Frontal cortex (tissue), 4 donors: ENCODE measurements around the gene SMTNL2. TPM values are rescaled to one million over a fixed set of nuclear protein-coding genes. Genes with fewer than 3 reads are reported as not detected.
"Not testable (repeated sequence)": the region's sequence is repeated elsewhere in the genome, so short reads cannot be mapped to it uniquely, and the experiment has no call there.

ENCODE experiments used
- DNase-seq, 2 donors: peaks; one replicate each; pipeline ENCODE4 v3.0.0; 2012; ENCODE audit warnings: low spot score in 2 of 2
- FAIRE-seq: peaks from 2 replicates; lab custom pipeline; 2012; peaks lifted over from hg19 to GRCh38; lab: Jason Lieb, UNC
- total RNA-seq: library from RNA; depleted of rRNA; stranded (reverse); fragments of >200 nt; gene quantifications from one replicate; pipeline ENCODE4 v1.2.3, GENCODE V29; 2014
- donor health status: control.
- donor health status: control.
- donor health status: control.

Gene SMTNL2
- total RNA-seq, 1 donor from 2014 or later: 4.1 TPM

DNA sequence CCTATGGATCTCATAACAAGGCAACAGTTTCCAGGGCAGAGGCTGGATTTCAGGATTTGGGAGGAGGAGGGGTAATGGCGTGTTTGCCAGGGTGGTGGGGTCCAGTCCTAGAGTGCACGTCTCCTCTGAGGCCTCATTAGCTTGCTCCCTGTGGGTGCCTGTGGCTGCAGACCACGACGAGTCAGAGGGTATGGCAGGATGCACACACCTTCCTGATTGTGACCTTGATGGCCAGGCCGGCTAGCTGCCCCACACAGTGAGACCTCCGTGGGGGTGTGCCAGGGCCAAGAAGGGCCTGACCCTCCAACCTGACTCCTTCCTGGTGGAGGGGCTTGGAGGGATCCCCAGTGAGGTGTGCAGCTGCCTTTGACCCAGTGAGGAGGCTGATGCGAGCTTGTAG, 4.0 kb upstream of the SMTNL2 start:
- FAIRE-seq (no peak), DNase-seq (no peak)

DNA sequence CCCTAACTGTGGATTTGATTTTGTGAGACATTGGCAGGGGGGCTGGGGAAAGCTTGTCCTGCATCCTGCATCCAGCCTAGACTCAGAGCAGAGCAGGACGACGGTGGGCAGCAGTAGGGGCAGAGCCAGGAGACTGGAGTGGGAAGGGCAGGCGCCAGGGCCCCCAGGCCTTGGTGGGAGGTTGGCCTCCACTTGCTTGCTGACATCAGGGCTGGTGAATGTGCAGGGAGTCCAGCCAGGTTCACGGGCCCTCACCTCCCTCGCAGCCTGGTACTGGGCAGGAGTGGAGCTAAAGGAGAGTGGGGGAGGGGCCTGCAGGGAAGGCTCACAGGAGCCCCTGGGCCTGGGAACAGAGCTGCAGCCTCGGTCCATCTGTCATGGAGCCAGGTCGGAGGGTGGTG, 2.2 kb upstream of the SMTNL2 start:
- no peak for FAIRE-seq
- no peak for DNase-seq

DNA sequence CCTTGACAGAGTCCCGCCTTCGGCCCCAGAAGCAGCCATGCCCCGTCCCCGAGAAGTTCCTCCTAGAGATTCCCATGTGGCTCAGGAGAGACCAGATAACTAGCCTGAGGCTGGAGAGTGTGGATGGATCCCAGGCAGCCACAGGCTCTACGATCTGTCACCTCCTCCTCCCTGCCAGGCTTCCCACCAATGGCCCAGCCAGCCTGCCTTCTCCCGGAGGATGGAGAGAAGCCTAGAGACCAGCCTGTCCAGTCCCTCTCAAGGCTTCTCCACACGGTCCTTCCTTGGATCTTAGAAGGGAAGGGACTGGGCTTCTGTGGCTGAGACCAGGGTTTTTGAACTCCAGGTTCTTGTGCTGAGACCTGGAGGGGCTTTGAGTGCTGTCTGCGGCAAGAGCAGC, 1.6 kb upstream of the SMTNL2 start:
- no peak for FAIRE-seq
- no peak for DNase-seq

DNA sequence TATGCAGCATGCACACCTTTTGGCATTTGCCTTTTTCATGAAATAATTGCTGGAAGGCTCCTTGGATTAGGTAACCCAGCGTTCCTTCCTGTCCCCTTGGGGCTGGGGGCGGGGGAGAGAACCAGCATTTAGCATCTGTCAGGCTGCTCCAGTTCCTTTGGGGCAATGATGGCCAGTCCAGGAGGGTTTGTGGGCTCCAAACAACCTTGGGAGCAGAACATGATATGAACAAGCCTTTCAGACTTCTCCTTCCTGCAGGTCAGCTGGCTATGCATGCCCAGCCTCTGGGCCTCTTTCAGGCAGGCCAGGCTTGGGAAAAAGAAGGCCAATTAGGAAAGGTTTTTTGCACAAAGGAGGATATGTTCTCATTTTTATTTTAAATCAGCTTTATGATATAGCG, 1.1 kb upstream of the SMTNL2 start:
- no peak for FAIRE-seq
- DNase-seq: no peak

DNA sequence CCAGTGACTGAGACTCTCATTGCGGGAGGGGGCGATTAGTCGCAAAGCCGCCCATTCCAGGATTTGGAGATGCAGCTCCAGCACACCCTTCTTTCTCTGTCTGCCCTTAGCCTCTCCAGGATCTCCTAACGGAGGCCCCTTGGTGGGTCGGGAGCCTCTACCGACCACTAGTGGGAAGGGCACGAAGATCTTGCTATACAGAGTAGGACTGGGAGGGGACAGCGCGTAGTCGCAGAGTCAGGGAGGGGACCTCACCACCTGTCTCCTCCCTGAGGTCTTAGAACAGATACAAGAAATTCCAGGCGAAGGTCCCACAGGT, 588 bp upstream of the SMTNL2 start:
- peak in 1 of 2 donors; percentile 51 for DNase-seq
- no peak for FAIRE-seq

DNA sequence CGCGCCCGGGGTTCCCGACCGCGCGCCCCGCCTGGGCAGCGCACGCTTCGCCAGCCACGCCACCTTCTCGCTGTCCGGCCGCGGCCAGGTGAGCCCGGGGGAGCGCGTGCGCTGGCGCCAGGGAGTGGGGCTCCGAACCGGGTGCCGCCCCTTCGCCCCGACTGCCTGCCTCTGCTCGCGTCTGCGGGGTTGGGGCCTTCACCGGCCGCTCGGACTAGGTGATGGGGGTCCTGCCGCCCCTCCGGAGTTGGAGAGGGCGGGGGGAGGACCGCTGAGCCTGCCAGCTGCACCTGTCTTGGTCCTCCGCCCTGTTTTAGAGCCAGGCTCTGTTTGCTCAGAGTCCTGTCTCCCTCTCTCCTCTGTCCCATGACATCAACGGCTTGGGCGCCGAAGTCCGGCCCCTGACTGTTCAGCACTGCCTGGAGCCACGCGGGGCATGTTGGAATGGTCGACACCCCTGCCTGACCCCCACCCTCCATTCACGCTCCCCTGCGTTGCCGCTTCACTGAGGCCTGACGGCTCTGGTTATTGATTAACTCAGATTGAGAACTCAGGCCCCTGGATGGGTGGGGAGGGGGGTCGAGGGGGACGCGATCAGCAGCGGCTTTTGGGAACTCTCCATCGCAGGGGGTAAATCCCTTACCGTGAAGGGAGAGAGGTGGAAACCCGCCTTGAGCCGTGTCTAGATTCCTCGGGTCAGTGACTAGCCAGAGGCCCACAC, 748 bp downstream of the SMTNL2 start:
- no peak for DNase-seq
- FAIRE-seq: no peak

DNA sequence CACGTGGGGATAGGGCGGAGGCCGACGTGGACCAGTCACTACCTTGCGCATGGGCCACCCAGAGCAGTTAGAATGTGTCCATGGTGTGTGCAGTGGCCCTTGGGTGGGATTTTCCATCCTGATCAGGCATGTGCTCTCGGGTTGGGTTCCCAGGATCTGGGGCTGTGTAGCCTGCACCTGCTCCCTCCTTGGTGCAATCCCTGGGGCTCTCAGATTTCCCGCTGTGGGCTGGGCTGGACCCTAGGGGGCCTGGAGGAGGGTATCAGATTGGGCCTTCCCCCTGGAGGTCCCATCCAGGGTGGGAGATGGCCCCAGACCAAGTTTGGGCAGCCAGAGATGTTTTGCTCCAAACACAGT, 1.3 kb downstream of the SMTNL2 start:
- no peak for FAIRE-seq
- DNase-seq: no peak

DNA sequence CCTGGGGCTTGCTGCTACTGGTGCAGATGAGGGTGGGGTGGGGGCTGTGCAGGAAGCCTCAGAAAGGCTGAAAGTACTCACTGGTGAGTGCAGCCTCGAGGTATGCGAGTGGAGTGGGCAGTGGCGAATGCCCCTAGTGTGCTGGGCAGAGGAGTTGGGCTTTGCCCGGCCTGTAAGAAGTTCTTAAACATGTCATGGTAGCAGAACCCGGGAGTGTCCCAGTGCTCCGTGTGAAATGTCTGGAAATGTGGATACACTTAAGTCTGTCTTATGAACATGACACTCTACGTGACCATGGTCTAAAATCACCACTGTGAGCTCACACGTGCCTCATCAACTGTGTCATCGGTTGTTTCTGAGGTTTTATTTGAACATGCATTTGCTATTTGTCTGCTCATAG, 1.7 kb downstream of the SMTNL2 start:
- FAIRE-seq: no peak

DNA sequence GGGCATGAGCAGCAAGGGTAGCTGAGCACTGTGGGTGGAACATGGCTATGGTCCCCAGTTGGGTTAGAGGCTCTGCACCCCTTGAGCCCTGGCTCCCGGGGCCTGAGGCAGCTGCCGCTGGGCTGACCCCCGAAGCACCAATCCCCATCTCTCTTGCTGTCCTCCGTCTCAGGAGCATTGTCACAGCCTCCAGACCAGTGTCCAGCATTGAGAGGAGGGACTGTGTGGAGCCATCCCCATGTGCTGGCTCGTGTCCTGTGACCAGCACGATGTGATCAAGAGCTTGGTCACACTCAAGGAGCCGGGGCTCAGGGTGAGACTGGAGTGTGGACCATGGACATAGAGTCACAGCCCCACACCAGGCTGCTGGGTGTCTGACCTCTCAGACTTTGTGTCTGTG, 2.9 kb downstream of the SMTNL2 start:
- FAIRE-seq (no peak), DNase-seq (no peak)

More for the DNA sequence above, 1.7 kb downstream of the SMTNL2 start:
- DNase-seq: no peak

DNA sequence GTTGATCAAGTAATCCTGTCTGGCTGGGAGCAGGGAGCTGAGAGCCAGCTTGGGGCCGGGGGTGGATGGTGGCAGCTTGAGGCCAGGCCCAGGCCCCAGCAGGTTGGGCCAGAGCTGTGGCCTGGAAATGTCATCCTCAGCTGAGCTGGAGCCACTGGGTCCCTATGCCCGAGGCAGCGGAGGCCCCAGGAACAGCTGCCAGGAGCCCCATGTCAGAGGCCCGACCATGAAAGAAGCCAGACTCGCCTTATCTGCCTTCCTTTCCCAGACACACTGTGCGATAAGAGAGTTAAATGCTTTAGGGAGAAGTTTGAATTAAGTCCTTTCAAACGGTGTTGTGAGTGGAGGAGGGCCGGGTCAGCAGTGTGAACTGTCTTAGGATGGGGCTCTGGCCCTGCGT, 3.5 kb downstream of the SMTNL2 start:
- FAIRE-seq: no peak
- no peak for DNase-seq

DNA sequence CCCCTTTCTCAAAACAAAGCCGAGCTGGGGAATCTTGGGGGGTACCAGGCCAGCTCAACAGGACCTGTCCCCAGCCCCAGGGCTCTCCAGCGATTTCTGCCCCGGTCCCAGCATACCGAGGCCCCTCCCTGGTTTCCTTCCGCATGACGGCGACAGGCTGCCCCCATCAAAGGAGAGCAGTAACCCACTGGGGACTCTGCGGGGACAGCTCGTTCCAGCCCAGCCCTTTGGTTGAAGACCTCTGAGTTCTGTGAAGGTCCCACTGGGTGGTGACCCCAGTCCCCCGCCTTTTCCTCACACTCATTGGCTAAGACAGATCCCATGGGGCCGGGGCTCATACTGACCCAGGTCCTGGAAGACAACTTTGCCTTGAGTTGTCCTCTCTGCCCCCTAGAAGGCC, 4.1 kb downstream of the SMTNL2 start:
- FAIRE-seq (no peak), DNase-seq (no peak)

DNA sequence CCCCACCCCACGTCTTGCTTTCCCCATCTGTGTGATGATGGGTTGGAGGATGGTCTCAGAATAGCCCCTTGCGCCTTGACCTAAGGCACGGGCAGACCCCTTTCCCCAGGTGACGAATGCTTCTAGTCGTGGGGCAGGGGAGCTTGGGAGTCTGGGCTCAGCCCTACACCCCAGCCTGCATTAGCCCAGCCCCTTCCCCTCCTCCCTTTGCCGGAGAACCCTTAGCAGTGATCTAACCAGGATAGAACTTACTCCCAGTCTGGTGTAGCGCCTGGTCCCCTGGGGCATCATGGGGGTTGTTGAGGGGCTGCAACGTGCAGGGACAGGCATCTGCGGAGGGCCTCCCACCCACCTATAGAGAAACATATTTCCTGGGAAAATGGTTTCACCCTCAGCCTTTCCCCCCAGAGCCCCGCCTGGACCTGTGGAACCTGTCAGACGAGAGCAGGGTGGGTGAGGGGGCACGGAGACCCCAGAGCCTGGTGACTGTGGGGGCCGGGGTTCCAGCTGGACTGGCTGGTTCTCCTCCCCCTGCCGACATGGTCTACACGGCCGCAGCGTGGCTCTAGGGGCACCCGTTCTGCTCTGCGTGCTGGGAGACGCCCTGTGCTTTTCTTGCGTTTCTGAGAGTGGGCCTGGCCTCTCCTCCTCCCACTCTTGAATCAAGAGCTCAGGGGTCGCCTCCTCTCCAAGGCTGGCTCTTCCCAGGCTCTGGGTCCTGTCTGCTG, 4.7 kb downstream of the SMTNL2 start:
- no peak for DNase-seq
- FAIRE-seq: no peak

DNA sequence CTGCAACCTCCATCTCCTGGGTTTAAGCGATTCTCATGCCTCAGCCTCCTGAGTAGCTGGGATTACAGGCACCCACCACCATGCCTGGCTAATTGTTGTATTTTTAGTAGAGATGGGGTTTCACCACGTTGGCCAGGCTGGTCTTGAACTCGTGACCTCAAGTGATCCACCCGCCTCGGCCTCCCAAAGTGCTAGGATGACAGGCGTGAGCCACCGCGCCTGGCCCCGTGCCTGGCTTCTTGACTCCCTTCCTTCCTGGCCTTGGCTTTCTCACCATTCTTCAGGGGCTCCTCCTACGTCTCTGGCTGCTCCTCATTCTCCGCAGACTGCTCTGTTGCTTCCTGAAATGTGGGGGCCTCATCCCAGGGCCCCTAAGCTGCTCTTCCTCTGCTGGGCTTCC, 5.7 kb downstream of the SMTNL2 start:
- DNase-seq, FAIRE-seq: not testable (repeated sequence)

DNA sequence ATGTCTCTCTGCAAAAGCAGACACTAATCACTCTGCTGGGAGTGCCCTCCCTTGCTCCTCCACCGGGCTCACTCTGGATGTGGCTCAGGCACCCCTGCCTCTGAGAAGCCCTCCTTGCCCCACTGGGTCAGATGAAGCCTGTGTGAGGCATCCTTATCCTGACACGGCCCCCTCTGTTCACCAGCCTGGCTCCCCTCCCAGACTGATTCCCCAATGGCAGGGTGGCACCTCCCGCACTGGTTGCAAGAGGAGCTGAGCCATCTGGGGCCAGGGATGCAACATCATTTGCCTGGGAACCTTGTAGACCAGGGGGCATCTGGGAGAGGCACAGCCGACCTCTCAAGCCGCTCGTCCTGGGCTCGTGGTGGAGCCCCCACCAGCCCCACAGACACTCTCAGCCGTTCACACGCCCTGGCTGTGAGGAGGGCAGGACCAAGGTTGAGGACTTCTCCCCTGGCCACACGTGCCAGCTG, 6.7 kb downstream of the SMTNL2 start:
- FAIRE-seq (no peak), DNase-seq (no peak)

DNA sequence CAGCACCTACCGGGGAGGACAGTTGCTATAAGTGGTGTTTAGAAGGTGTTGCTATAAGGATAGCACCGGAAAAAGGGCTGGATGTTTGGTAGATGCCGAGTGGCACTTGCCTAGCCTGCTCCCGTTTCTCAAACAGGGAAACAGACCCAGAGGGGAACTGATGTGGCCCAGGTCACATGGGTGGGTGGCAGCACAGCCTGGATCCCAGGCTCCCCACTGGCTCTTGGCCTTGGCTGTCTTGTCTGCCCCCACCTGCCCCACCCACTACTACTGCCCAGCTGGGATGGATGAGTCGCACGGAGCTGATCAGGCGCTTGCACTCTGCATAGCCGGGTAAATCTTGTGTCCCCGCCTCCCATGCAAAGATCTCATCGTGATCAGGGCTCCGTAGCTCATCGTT, 7.2 kb downstream of the SMTNL2 start:
- DNase-seq: no peak
- FAIRE-seq: no peak

DNA sequence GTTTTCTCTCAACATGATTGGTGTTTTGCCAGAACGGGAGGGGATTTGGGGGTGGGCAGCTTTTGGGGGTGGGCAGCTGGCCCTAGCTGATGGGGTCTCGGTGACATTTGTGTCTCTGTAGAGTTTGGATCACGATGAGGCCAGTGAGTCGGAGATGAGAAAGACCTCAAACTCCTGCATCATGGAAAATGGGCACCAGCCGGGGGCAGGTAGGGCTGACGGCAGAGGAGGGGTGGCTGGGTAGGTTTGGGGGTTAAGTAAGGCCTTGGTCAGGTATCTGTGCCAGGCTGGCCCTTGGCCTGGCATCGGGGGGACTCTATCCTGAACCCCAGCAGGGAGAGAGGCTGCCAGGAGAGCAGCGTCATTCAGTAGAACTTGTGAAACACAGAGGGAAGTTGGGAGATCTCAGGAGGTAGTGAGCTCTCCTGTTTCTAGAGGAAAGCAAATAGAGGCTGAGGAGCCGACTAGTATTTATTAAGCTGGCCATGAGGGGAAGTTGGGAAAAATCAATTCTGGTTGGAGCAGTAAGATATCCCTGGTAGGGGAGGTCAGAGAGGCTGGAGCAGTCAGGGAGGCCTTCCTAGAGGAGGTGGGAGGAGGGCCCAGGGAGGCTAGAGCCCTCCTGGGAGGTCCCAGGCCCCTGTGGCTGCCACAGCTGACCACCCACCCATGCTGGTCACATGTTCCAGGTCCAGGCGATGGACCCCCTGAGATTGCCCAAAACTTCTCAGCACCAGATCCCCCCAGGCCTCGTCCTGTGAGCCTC, 8.1 kb downstream of the SMTNL2 start:
- no peak for DNase-seq
- no peak for FAIRE-seq

DNA sequence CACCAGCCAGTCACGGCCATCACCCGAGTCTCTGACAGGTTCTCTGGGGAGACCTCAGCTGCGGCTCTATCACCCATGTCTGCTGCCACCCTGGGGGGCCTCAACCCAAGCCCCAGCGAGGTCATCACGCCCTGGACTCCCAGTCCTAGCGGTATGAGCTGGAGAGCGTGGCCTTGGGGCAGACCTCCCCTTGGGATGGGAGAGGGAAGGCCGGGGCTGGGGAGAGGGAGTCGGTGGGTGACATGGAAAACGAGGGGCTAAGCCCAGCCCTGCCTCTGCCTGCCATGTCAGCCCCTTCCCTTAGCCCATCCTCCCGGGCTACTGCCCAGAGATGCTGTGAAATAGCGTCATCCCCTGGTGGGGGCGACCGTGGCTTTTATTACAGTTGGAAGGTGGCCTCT, 8.7 kb downstream of the SMTNL2 start:
- FAIRE-seq (no peak), DNase-seq (no peak)

DNA sequence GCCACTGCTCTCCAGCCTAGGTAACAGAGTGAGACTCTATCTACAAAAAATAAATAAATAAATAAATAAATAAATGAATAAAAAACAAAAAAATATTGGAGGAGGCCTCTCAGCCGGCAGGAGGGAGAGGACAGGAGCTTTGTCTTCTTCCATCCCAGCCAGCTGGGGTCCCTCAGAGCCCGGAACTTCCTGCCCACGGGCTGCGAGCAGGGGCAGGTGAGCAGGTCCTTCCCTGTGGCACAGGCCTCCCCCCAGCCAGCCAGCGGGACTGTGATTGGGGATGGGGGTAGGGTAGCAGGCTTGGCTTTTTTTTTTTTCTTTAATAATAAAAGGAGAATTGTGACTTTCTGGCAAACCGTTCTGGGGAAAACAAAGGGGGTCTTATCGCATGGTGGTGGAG, 10.1 kb downstream of the SMTNL2 start:
- DNase-seq (no peak), FAIRE-seq (no peak)

DNA sequence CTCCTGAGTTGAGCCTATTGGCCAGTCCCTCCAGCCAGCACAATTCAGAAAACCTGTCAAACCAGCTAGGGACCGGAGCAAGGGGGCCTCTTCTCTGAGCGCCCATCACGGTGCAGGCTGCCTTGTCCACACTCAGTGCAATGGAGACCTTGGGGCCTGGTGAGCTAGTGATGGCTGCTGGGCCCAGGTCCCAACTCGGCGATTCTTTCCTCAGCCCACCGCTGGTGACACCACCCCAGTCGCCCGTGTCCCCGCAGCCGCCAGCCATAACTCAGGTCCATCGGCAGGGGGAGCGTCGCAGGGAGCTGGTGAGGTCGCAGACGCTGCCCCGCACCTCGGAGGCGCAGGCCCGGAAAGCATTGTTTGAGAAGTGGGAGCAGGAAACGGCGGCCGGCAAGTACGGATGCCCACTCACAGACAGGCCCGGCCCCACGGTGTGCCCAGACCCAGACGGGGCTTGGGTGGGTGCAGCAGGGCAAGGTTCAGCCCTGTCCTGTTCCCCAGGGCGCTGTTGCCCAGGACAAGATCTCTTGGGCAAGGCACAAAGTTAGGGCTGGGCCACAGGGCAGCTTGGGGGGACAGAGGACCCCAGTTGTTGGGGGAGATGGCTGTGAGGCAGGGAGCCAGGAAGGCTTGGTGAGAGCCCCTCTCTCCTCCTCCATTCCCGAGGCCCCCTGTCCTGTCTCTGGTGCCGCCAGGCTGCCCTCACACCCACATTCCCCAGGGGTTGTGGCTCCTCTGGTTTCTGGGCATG, 10.8 kb downstream of the SMTNL2 start:
- FAIRE-seq (no peak), DNase-seq (no peak)

DNA sequence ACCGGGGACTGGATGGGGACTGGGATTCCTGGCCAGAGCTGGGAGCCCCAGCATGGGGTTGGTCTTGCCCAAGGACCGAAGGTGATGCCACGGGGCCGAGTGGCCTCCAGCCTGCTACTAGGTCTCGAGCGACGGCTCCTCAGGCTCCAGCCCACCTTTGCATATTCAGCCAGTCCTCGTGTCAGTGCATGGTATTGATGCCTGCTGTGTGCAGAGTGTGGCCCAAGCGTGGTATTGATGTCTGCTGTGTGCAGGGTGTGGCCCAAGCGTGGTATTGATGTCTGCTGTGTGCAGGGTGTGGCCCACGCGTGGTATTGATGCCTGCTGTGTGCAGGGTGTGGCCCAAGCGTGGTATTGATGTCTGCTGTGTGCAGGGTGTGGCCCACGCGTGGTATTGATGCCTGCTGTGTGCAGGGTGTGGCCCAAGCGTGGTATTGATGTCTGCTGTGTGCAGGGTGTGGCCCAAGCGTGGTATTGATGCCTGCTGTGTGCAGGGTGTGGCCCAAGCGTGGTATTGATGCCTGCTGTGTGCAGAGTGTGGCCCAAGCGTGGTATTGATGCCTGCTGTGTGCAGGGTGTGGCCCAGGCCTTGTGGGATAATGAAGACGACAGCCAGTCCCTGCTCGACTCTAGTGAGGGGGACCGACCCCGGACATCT, 11.5 kb downstream of the SMTNL2 start:
- DNase-seq, FAIRE-seq: not testable (repeated sequence)
